GM12865 (cell line): ENCODE data around the gene SPATC1L.

Experiments
- DNase-seq: peaks from one replicate; pipeline ENCODE4 v3.0.0; 2010; ENCODE audit warnings: low read depth
- H3K4me3 ChIP-seq: 2 replicates; pipeline ENCODE4 v1.5.1; 2011; ENCODE audit warnings: mild to moderate bottlenecking, low read depth, low read length, control low read depth
- TF ChIP-seq, protein P1 (sequence below): IDR thresholded peaks from 2 replicates; pipeline ENCODE4 v1.5.1; 2011; ENCODE audit warnings: low read length, control low read depth, low read depth, inconsistent platforms; ENCODE audit not compliant: insufficient read depth; ENCODE audit errors: missing control alignments

Gene SPATC1L

DNA sequence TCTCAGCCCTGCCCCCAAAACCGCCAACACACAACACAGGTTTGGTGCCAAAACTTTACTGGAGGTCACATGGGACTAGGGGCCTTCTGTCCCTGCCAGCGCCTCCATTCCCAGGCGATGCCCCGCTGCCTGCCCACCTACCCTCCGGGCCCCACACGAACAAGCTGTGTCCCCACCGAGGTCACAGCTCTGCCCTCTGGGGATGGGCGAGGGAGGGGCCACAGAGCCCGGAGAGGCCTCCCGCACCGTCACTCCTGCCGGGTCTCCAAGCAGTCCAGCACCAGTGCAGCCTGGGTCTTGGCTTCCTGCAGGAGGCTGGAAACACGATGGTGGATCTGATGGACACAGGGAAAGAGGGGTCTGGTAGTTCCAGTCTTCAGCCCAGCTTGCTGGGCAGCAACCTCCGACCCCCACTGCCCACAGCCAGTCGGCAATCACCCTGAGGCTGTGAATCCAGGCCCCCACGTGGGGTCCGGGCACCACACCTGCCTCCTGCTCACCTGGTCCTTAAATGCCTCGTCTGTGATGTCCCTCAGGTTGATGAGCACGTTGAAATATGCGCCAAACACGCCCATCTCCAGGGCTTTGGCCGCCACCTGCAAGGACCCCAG, 47.4 kb downstream of the SPATC1L start:
- H3K4me3 ChIP-seq = no peak overlapping the region
- DNase-seq = no peak
- TF ChIP-seq, protein P1, sequence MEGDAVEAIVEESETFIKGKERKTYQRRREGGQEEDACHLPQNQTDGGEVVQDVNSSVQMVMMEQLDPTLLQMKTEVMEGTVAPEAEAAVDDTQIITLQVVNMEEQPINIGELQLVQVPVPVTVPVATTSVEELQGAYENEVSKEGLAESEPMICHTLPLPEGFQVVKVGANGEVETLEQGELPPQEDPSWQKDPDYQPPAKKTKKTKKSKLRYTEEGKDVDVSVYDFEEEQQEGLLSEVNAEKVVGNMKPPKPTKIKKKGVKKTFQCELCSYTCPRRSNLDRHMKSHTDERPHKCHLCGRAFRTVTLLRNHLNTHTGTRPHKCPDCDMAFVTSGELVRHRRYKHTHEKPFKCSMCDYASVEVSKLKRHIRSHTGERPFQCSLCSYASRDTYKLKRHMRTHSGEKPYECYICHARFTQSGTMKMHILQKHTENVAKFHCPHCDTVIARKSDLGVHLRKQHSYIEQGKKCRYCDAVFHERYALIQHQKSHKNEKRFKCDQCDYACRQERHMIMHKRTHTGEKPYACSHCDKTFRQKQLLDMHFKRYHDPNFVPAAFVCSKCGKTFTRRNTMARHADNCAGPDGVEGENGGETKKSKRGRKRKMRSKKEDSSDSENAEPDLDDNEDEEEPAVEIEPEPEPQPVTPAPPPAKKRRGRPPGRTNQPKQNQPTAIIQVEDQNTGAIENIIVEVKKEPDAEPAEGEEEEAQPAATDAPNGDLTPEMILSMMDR = no peak

DNA sequence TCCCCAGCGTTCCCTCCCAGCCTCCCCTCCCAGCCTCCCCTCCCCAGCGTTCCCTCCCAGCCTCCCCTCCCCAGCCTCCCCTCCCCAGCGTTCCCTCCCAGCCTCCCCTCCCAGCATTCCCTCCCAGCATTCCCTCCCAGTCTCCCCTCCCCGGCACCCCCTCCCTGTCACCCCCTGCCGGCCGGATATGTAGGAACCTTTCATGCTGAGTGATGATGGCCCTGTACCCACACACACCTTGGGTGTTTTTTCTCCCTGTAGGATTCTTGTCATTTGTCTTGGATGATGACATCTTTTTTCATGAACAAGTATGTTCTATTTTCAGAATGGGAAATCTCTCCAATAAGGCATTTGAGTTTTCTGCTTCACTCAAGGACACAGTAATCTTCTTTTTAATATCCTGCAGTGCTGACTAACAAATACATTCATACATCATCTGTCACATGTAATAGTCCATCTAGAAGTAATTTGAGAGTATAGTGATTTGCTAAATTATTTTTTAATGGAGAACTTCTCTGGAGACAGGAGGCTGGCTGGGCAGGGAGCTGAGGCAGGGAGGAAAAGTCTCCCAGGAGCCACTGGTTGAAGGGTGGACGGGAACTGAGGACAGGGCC, 48.4 kb downstream of the SPATC1L start:
- no peak overlapping the region for H3K4me3 ChIP-seq
- TF ChIP-seq, protein P1 = no peak
- DNase-seq = no peak

DNA sequence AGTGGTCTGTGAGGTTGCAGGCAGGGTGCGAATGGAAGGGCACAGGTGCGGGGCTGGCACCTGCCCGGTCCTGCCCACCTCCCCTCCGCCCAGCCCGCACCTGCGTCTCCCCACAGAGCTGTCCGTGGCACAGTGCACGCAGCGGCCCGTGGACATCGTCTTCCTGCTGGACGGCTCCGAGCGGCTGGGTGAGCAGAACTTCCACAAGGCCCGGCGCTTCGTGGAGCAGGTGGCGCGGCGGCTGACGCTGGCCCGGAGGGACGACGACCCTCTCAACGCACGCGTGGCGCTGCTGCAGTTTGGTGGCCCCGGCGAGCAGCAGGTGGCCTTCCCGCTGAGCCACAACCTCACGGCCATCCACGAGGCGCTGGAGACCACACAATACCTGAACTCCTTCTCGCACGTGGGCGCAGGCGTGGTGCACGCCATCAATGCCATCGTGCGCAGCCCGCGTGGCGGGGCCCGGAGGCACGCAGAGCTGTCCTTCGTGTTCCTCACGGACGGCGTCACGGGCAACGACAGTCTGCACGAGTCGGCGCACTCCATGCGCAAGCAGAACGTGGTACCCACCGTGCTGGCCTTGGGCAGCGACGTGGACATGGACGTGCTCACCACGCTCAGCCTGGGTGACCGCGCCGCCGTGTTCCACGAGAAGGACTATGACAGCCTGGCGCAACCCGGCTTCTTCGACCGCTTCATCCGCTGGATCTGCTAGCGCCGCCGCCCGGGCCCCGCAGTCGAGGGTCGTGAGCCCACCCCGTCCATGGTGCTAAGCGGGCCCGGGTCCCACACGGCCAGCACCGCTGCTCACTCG, 52.2 kb downstream of the SPATC1L start:
- DNase-seq = no peak
- H3K4me3 ChIP-seq = no peak overlapping the region
- TF ChIP-seq, protein P1 = no peak

DNA sequence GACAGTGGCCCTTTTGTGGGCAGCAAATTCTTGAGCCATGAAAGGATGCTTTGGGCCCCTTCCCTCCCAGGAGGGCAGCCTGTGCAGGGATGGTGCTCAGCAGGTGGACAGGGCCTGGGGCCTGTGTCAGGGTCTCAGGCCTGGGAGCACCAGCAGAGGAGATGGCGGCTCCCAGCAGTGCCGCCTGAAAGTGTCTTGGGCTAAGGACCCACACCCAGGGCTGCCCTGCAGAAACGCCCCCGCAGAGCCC, 52.7 kb downstream of the SPATC1L start:
- DNase-seq = no peak
- TF ChIP-seq, protein P1 = no peak
- H3K4me3 ChIP-seq = no peak overlapping the region

DNA sequence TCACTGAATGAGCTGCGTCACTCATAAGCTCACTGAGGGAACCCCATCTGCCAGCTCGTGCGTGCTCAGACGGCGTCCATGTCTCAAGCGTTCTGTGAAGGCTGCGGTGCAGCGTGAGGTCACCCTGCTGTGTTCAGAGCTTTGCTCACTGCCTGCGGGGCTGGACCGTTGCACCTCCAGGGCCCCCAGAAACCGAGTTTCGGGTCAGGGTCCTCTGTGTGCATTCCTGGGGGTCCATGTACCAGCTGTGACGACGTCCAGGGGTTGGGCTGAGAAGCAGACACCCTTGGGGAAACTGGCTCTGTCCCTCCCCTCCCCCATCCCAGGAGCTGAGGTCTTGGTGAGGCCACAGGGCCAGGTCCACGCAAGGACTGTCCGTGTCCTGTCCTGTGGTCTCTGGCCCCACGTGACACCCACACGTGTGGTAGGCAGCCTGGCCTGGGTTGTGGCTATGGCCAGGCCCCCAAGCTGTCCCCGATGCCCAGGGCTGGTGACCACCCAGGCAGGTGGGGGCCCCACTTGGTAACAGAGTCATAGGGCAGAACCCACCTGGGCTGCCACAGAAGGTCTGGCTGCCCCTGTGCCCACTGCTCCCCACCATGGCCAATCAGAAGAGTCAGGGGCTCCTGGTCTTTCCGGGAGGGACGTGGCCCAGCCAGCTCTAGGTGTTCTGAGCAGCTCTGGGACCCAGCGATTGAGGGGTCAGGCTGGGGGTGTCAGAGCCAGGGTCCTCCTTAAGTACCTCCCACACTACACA, 53.2 kb downstream of the SPATC1L start:
- no peak for DNase-seq
- no peak overlapping the region for H3K4me3 ChIP-seq
- TF ChIP-seq, protein P1 = no peak

DNA sequence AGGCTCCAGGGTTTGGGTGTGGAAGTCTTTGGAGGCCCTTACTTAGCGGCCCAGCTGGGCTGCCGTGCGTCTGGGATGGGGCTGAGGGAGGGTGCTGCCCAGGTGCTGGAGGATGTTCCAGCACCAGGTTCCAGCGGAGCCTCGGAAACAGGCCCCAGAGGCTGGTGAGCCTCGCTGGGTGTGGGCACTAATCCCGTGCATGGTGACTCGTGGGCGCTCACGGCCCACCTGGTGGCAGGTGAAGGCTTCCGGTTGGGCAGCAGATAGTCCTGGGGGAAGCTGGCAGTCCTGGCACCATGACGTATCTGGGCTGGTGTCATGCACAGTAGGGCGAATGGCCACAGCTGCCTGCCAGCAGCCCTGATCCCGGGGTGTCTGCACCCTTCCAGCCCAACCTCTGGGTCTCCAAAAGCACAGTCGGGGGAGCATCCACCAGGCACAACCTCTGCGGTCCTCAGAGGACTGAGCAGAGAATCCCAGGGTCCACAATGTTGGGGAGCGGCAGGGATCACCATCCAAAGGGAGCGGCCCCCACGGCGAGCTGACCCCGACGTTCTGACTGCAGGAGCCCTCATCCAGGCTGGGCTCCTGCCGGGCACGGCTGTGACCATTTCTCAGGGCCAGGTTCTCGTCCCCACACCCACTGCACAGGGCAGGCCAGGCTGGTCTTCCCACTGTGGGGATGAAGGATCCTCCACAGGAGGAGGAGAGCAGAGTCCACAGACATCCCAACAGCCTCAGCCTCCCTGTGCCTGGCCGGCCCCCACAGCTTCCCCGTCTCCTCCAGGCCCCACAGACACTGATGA, 54.2 kb downstream of the SPATC1L start:
- H3K4me3 ChIP-seq = no peak overlapping the region
- TF ChIP-seq, protein P1 = no peak
- no peak for DNase-seq
